MM.1S (cell line): Measurements from ENCODE around the gene CRY1.

Experiments
- EZH2 ChIP-seq: fragments of 300-600 bp; sonication (generic); optimal IDR thresholded peaks from 2 replicates; pipeline ENCODE3; 2017; ENCODE audit warnings: low read depth, mild to moderate bottlenecking, antibody characterized with exemption, low read length, mixed read lengths
- TF ChIP-seq, protein P1 (sequence below): fragments of 300-600 bp; sonication (generic); IDR thresholded peaks from 2 replicates; pipeline ENCODE4 v1.5.1; 2016; ENCODE audit warnings: antibody characterized with exemption, low read length, mixed read lengths

DNA sequence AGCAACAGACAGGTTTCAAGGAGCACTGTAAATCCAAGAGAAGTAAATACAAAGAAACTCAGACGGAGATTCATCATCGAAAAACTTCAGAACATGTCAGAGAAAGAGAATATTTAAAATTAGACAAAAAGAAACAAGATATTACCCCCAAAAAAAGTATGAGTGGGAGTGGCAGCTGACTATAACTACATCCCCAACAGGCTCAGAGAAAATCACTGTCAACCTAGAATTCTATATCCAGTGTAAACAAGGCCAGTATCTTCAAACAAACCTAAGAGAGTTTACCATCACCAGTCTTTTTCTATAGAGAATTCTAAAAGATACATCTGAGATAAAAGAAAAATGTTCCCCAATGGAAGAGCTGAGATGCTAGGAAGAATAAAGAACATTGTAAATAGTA is 39.6 kb downstream of the CRY1 start:
- TF ChIP-seq, protein P1, sequence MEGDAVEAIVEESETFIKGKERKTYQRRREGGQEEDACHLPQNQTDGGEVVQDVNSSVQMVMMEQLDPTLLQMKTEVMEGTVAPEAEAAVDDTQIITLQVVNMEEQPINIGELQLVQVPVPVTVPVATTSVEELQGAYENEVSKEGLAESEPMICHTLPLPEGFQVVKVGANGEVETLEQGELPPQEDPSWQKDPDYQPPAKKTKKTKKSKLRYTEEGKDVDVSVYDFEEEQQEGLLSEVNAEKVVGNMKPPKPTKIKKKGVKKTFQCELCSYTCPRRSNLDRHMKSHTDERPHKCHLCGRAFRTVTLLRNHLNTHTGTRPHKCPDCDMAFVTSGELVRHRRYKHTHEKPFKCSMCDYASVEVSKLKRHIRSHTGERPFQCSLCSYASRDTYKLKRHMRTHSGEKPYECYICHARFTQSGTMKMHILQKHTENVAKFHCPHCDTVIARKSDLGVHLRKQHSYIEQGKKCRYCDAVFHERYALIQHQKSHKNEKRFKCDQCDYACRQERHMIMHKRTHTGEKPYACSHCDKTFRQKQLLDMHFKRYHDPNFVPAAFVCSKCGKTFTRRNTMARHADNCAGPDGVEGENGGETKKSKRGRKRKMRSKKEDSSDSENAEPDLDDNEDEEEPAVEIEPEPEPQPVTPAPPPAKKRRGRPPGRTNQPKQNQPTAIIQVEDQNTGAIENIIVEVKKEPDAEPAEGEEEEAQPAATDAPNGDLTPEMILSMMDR, result no peak
- TF ChIP-seq EZH2, result no peak
